HEK293 (cell line): ENCODE results near the gene RXYLT1.
A peak's percentile ranks its signal among the peaks of the same experiment; 100 is the strongest.

Experiments
- ELK4 ChIP-seq: IDR thresholded peaks from 2 replicates; pipeline ENCODE4 v1.6.1; 2011; ENCODE audit warnings: mild to moderate bottlenecking, low read depth, low read length, borderline replicate concordance
- GLIS1 ChIP-seq: fragments of 450-650 bp; formaldehyde crosslinking; IDR thresholded peaks from 2 replicates; pipeline ENCODE4 v1.5.1; 2016; ENCODE audit warnings: missing biosample characterization, missing genetic modification characterization
- KLF8 ChIP-seq: fragments of 450-650 bp; formaldehyde crosslinking; IDR thresholded peaks from 2 replicates; pipeline ENCODE4 v1.5.1; 2016; ENCODE audit warnings: missing biosample characterization, missing genetic modification characterization
- MYNN ChIP-seq: fragments of 450-650 bp; formaldehyde crosslinking; IDR thresholded peaks from 2 replicates; pipeline ENCODE4 v1.5.1; 2016; ENCODE audit warnings: missing biosample characterization, missing genetic modification characterization, borderline replicate concordance
- MZF1 ChIP-seq: fragments of 450-650 bp; formaldehyde crosslinking; IDR thresholded peaks from 2 replicates; pipeline ENCODE4 v1.5.1; 2017; ENCODE audit warnings: missing biosample characterization, missing genetic modification characterization, borderline replicate concordance
- PRDM6 ChIP-seq: fragments of 450-650 bp; formaldehyde crosslinking; IDR thresholded peaks from 2 replicates; pipeline ENCODE4 v1.5.1; 2017; ENCODE audit warnings: missing biosample characterization, missing genetic modification characterization
- REPIN1 ChIP-seq: fragments of 450-650 bp; formaldehyde crosslinking; IDR thresholded peaks from 2 replicates; pipeline ENCODE4 v1.5.1; 2017; ENCODE audit warnings: missing biosample characterization, missing genetic modification characterization, low read depth
- SETDB1 ChIP-seq: IDR thresholded peaks from one replicate; pipeline ENCODE4 v1.6.1; 2017; ENCODE audit warnings: mild to moderate bottlenecking, low read length, moderate library complexity, mixed read lengths; ENCODE audit not compliant: insufficient read length
- ZBTB44 ChIP-seq: fragments of 450-650 bp; IDR thresholded peaks from 2 replicates; pipeline ENCODE4 v1.5.1; 2018; ENCODE audit warnings: missing biosample characterization, mild to moderate bottlenecking, missing genetic modification characterization
- ZBTB49 ChIP-seq: fragments of 450-650 bp; formaldehyde crosslinking; IDR thresholded peaks from 2 replicates; pipeline ENCODE4 v1.5.1; 2016; ENCODE audit warnings: missing biosample characterization, missing genetic modification characterization, low read depth
- ZNF10 ChIP-seq: fragments of 450-650 bp; formaldehyde crosslinking; IDR thresholded peaks from 2 replicates; pipeline ENCODE4 v1.5.1; 2017; ENCODE audit warnings: missing biosample characterization, missing genetic modification characterization
- ZNF132 ChIP-seq: fragments of 450-650 bp; formaldehyde crosslinking; IDR thresholded peaks from 2 replicates; pipeline ENCODE4 v1.5.1; 2017; ENCODE audit warnings: missing biosample characterization, missing genetic modification characterization, borderline replicate concordance
- ZNF157 ChIP-seq: fragments of 450-650 bp; formaldehyde crosslinking; IDR thresholded peaks from 2 replicates; pipeline ENCODE4 v1.5.1; 2016; ENCODE audit warnings: missing biosample characterization, missing genetic modification characterization
- ZNF274 ChIP-seq, 2 experiments: fragments of 200-500 bp in 1 of 2; fragments of 450-650 bp in 1 of 2; sonication (Bioruptor generic) in 1 of 2; formaldehyde crosslinking in 1 of 2; IDR thresholded peaks; 2 replicates each; pipeline versions ENCODE4 v1.5.1 to v1.6.1; 2014 to 2016; ENCODE audit warnings: borderline replicate concordance in 1 of 2, inconsistent platforms in 1 of 2, low read length in 1 of 2, missing biosample characterization in 1 of 2, missing genetic modification characterization in 1 of 2
- ZNF280D ChIP-seq: fragments of 450-650 bp; formaldehyde crosslinking; IDR thresholded peaks from 2 replicates; pipeline ENCODE4 v1.5.1; 2016; ENCODE audit warnings: missing biosample characterization, missing genetic modification characterization
- ZNF391 ChIP-seq: fragments of 450-650 bp; formaldehyde crosslinking; IDR thresholded peaks from 2 replicates; pipeline ENCODE4 v1.5.1; 2016; ENCODE audit warnings: low read depth, missing biosample characterization, missing genetic modification characterization, borderline replicate concordance
- ZNF416 ChIP-seq: fragments of 450-650 bp; formaldehyde crosslinking; IDR thresholded peaks from 2 replicates; pipeline ENCODE4 v1.5.1; 2016; ENCODE audit warnings: missing biosample characterization, missing genetic modification characterization
- ZNF426 ChIP-seq: fragments of 450-650 bp; formaldehyde crosslinking; IDR thresholded peaks from 2 replicates; pipeline ENCODE4 v1.5.1; 2017; ENCODE audit warnings: missing biosample characterization, missing genetic modification characterization, mild to moderate bottlenecking, inconsistent platforms, moderate library complexity
- ZNF449 ChIP-seq: fragments of 450-650 bp; formaldehyde crosslinking; IDR thresholded peaks from 2 replicates; pipeline ENCODE4 v1.5.1; 2017; ENCODE audit warnings: missing biosample characterization, mild to moderate bottlenecking, missing genetic modification characterization, moderate library complexity
- ZNF555 ChIP-seq: fragments of 450-650 bp; formaldehyde crosslinking; conservative IDR thresholded peaks from 2 replicates; pipeline ENCODE4 v1.5.1; 2017; ENCODE audit warnings: missing biosample characterization, mild to moderate bottlenecking, missing genetic modification characterization, inconsistent platforms
- ZNF585B ChIP-seq: fragments of 450-650 bp; formaldehyde crosslinking; IDR thresholded peaks from 2 replicates; pipeline ENCODE4 v1.5.1; 2016; ENCODE audit warnings: missing biosample characterization, missing genetic modification characterization
- ZNF610 ChIP-seq: fragments of 450-650 bp; formaldehyde crosslinking; IDR thresholded peaks from 2 replicates; pipeline ENCODE4 v1.5.1; 2016; ENCODE audit warnings: missing biosample characterization, missing genetic modification characterization, borderline replicate concordance
- ZNF621 ChIP-seq: fragments of 450-650 bp; formaldehyde crosslinking; IDR thresholded peaks from 2 replicates; pipeline ENCODE4 v1.5.1; 2017; ENCODE audit warnings: missing biosample characterization, missing genetic modification characterization
- ZNF654 ChIP-seq: fragments of 450-650 bp; formaldehyde crosslinking; IDR thresholded peaks from 2 replicates; pipeline ENCODE4 v1.5.1; 2016; ENCODE audit warnings: low read depth, missing biosample characterization, missing genetic modification characterization
- ZNF658 ChIP-seq: fragments of 450-650 bp; formaldehyde crosslinking; IDR thresholded peaks from 2 replicates; pipeline ENCODE4; 2016; ENCODE audit warnings: missing biosample characterization, missing genetic modification characterization
- ZNF707 ChIP-seq: fragments of 450-650 bp; formaldehyde crosslinking; IDR thresholded peaks from 2 replicates; pipeline ENCODE4 v1.5.1; 2016; ENCODE audit warnings: missing biosample characterization, missing genetic modification characterization
- ZNF777 ChIP-seq: fragments of 450-650 bp; formaldehyde crosslinking; IDR thresholded peaks from 2 replicates; pipeline ENCODE4 v1.5.1; 2017; ENCODE audit warnings: missing biosample characterization, missing genetic modification characterization, borderline replicate concordance

RXYLT1 gene

GRCh38 chr12:63843721-63844390 lies 64.1 kb downstream of the RXYLT1 start (continued):
- TF ChIP-seq REPIN1 (tag by site-specific recombination): peak; percentile 66; the same call in 1 of the 2 replicates
- no peak for TF ChIP-seq ZNF777 (tag by site-specific recombination)
- no peak for TF ChIP-seq ZNF416 (tag by site-specific recombination)
- no peak for TF ChIP-seq ELK4
- 0 out of 2 replicates have a peak, but pooled peaks have one; percentile 40 for TF ChIP-seq ZNF610 (tag by site-specific recombination)
- TF ChIP-seq ZBTB44: 0 out of 2 replicates have a peak, but pooled peaks have one; percentile 37
- TF ChIP-seq ZNF132 (tag by site-specific recombination): no peak
- no peak for TF ChIP-seq ZNF555 (tag by site-specific recombination)
- no peak for TF ChIP-seq ZNF707 (tag by site-specific recombination)
- TF ChIP-seq GLIS1: peak; percentile 84
- TF ChIP-seq ZNF449: no peak
- no peak for TF ChIP-seq MYNN (tag by site-specific recombination)
- no peak for TF ChIP-seq PRDM6 (tag by site-specific recombination)
- peak; percentile 59 for TF ChIP-seq ZNF654 (tag by site-specific recombination)
- TF ChIP-seq MZF1: no peak
- TF ChIP-seq ZNF157 (tag by site-specific recombination): no peak
- no peak for TF ChIP-seq ZNF658
- no peak for TF ChIP-seq ZNF10 (tag by site-specific recombination)
- TF ChIP-seq ZNF585B (tag by site-specific recombination): no peak
- TF ChIP-seq ZNF280D (tag by site-specific recombination): no peak
- no peak for TF ChIP-seq ZNF426 (tag by site-specific recombination)
- TF ChIP-seq ZNF274 (IDR thresholded peaks at IDR 0.05; ENCODE audit: low read length): no peak
- TF ChIP-seq ZNF274 (tag by site-specific recombination; IDR thresholded peaks at IDR 0.05; ENCODE audit: borderline replicate concordance): no peak
- TF ChIP-seq ZBTB49 (tag by site-specific recombination): no peak
- TF ChIP-seq SETDB1: no peak
- peak; percentile 67; the same call in 1 of the 2 replicates for TF ChIP-seq KLF8 (tag by site-specific recombination)
- 0 out of 2 replicates have a peak, but pooled peaks have one; percentile 62 for TF ChIP-seq ZNF391 (tag by site-specific recombination)
- no peak for TF ChIP-seq ZNF621 (tag by site-specific recombination)
